ENCODE results near the gene CBX1. TPM values are rescaled to one million over a fixed set of nuclear protein-coding genes. Genes with fewer than 3 reads are reported as not detected.

CBX1 gene
- total RNA-seq, 2 experiments from 2014 or later = 59.7 to 70.4 TPM

DNA sequence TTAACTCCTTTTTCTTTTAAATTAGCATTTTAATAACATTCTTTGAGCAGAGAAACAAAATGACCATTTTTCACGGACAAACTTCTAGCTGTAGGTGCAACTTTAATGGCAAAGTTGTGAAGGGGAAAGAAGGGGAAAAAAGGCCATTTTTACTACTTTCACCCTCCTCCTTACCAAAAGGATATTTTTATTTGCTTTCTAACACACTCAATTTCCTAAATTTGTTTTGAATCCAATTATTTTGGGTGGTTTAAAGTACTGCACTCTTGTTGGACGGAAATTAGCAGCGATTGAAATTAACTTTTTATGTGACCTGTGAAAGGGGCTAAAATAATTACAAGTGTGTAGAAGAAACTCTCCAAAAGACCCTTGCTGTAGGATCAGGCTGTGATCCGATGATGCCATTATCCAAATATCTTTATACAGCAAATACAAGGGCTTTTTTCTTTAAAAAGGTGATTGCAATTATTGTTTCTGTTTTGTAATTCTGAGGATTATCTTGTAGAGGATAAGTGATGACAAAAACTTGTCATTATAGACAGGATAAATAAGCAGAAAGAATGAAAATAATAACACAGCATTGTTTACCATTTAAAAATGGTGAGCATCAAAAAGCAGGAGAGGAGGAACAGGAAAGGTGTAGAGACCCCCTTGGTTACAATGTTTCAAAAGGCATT, 48.6 kb upstream of the CBX1 start:
- no TSS peak for BruUV-seq (replicated peaks)
- no peaks in the 10 kb centered on the region for H3K9me3 ChIP-seq (ENCODE audit: low read length)
- intact Hi-C loops (cut with micrococcal nuclease; ENCODE audit: unreplicated experiment) = no loop called here
- no peaks in the 10 kb centered on the region for H3K4me1 ChIP-seq (ENCODE audit: insufficient read depth, low read length, poor library complexity, severe bottlenecking)
- no peaks in the 10 kb centered on the region for H3K79me2 ChIP-seq (ENCODE audit: insufficient read depth, low read depth, low read length)
- no peaks in the 10 kb centered on the region for H3K36me3 ChIP-seq (ENCODE audit: insufficient read depth, low read length)
- no peak overlapping the region for H3K4me3 ChIP-seq (ENCODE audit: low read depth, low read length, poor library complexity, severe bottlenecking)
- H4K20me1 ChIP-seq (ENCODE audit: insufficient read depth, low read length) = no peaks in the 10 kb centered on the region
- H3K4me2 ChIP-seq (ENCODE audit: low read length) = no peak overlapping the region
- no peak overlapping the region for H3K27ac ChIP-seq (ENCODE audit: low read depth, low read length, poor library complexity, severe bottlenecking)
- ChIA-PET POLR2A (interaction anchor here (1.2 kb wide), 1 partner anchor 9 kb away, joined by 4 read pairs; no protein-coding TSS in a partner anchor), CTCF (ENCODE audit: unreplicated experiment) (no interaction called here)
- no peaks in the 10 kb centered on the region for H3K9me2 ChIP-seq (ENCODE audit: insufficient read depth, low read length)
- TF ChIP-seq CTCF (conservative IDR thresholded peaks at IDR 0.05; ENCODE audit: low read length) (no peak), EZH2phosphoT487 (IDR thresholded peaks at IDR 0.05; ENCODE audit: borderline replicate concordance, low read depth, low read length) (no peak)
- H2AFZ ChIP-seq (ENCODE audit: low read length) = no peak overlapping the region
- no peak for DNase-seq (ENCODE audit: low spot score)

- CTCF ChIA-PET (ENCODE audit: unreplicated experiment) = no interaction called here
- DNase-seq (ENCODE audit: low spot score) = peak; percentile 8
- no peaks in the 10 kb centered on the region for H3K79me2 ChIP-seq (ENCODE audit: insufficient read depth, low read depth, low read length)
Measured at GRCh38 chr17:48148854-48149786, 47.8 kb upstream of the CBX1 start.

More at GRCh38 chr17:48148854-48149786, 47.8 kb upstream of the CBX1 start:
- intact Hi-C loops (cut with micrococcal nuclease; ENCODE audit: unreplicated experiment) = no loop called here
- no peaks in the 10 kb centered on the region for H3K9me2 ChIP-seq (ENCODE audit: insufficient read depth, low read length)
- H4K20me1 ChIP-seq (ENCODE audit: insufficient read depth, low read length) = no peaks in the 10 kb centered on the region
- BruUV-seq (replicated peaks) = no TSS peak
- no peak overlapping the region for H2AFZ ChIP-seq (ENCODE audit: low read length)
- no peaks in the 10 kb centered on the region for H3K4me1 ChIP-seq (ENCODE audit: insufficient read depth, low read length, poor library complexity, severe bottlenecking)
- POLR2A ChIA-PET = interaction anchor here (1.2 kb wide), 1 partner anchor 10 kb away, joined by 4 read pairs; no protein-coding TSS in a partner anchor
- H3K36me3 ChIP-seq (ENCODE audit: insufficient read depth, low read length) = no peaks in the 10 kb centered on the region
- TF ChIP-seq CTCF (conservative IDR thresholded peaks at IDR 0.05; ENCODE audit: low read length) (no peak), EZH2phosphoT487 (IDR thresholded peaks at IDR 0.05; ENCODE audit: borderline replicate concordance, low read depth, low read length) (no peak)
- H3K4me2 ChIP-seq (ENCODE audit: low read length) = no peak overlapping the region
- H3K4me3 ChIP-seq (ENCODE audit: low read depth, low read length, poor library complexity, severe bottlenecking) = no peak overlapping the region
- no peaks in the 10 kb centered on the region for H3K9me3 ChIP-seq (ENCODE audit: low read length)
- no peak overlapping the region for H3K27ac ChIP-seq (ENCODE audit: low read depth, low read length, poor library complexity, severe bottlenecking)

All from OCI-LY7 (cell line).